H1 (cell line): ENCODE data around the gene KCTD21. TPM values are rescaled to one million over a fixed set of nuclear protein-coding genes. Genes with fewer than 3 reads are reported as not detected.

ENCODE experiments used
- ASH2L ChIP-seq: fragments of 200-600, 300-600 bp; sonication (generic); IDR thresholded peaks from one replicate; pipeline ENCODE4 v1.7.1; 2017; ENCODE audit warnings: low read length
- CTBP2 ChIP-seq: IDR thresholded peaks from 2 replicates; pipeline ENCODE4 v1.7.0; 2011; ENCODE audit warnings: borderline replicate concordance, mild to moderate bottlenecking, moderate library complexity, mixed read lengths, low read length; ENCODE audit not compliant: insufficient read depth, insufficient read length
- polyA plus RNA-seq, 7 experiments: library from polyadenylated mRNA; depleted of rRNA in 3 of 7; stranded (reverse) in 5 of 7; unstranded in 2 of 7; fragments of >200 nt in 5 of 7; fragments of 200-250 nt in 2 of 7; gene quantifications; 1 replicate in 5 of 7; 2 replicates in 1 of 7; 4 replicates in 1 of 7; pipeline versions ENCODE4 v1.2.1 to v1.2.3, GENCODE V29; 2011 to 2013; ENCODE audit warnings: missing spikeins in 2 of 7, mixed read lengths in 2 of 7
- total RNA-seq: library from RNA; stranded (reverse); fragmentation: NEBNext Ultra II Directional; extraction: Animal tissue kit (Norgen Biotek cat#: 25700); gene quantifications from 2 replicates; pipeline ENCODE4 v1.2.1, GENCODE V29; 2021

Gene KCTD21
- total and polyA plus RNA-seq, 2 of the 8 experiments (the other 6 are each of a cell fraction or from before 2014, with no cell fraction given): 3.2 to 4.1 TPM

DNA sequence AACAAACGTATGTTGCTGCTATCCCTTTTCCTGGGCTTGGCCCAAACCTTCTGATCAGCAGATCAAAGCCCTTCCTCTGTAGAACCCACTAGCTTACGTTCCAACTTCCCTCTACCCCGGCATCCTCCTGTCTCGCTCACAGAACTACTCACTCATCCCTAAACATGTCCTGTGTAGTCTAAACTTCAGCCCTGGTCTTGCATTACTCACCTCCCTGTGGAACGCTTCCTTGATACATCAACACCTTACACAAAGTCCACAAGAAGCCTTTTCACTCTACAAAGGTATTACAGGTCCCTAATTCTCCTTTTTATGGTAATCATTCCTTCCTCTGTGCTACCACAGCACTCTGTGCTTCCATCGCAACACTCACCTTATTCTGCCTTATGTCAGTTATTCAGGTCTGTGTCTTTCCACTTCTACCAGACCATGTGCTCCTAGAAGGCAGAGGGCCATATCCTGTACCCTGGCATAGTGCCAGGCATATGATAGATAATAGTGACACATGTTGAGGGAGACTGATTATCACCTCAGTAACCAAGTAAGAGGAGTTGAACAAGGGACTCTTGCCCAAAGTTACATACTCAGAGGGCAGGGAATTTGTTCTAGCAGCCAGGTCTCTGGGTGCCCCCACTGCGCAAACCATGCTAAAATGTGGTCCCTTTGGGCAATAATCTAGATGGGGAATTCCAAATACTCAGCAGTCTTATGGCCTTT lies 41.9 kb upstream of the KCTD21 start (continued):
- TF ChIP-seq CTBP2: no peak
- no peak for TF ChIP-seq ASH2L
